Endothelial cell of umbilical vein (primary cell): Measurements from ENCODE around the gene TMC4.
A peak's percentile ranks its signal among the peaks of the same experiment; 100 is the strongest.

ENCODE experiments used
- CTCF ChIP-seq, 2 donors: IDR thresholded peaks; 1 replicate in 1 of 2; 2 replicates in 1 of 2; pipeline ENCODE4 v1.5.1; 2011; ENCODE audit warnings: low read length in 2 of 2, mild to moderate bottlenecking in 2 of 2, moderate library complexity in 2 of 2, control low read depth in 1 of 2, inconsistent platforms in 1 of 2, low read depth in 1 of 2; ENCODE audit not compliant: insufficient read depth in 1 of 2; ENCODE audit errors: extremely low read depth in 1 of 2
- FOS ChIP-seq: IDR thresholded peaks from 2 replicates; pipeline ENCODE4 v1.6.1; 2011; ENCODE audit warnings: mild to moderate bottlenecking, low read length, moderate library complexity, borderline replicate concordance; ENCODE audit not compliant: insufficient read depth
- JUN ChIP-seq: IDR thresholded peaks from 2 replicates; pipeline ENCODE4 v1.6.1; 2011; ENCODE audit warnings: borderline replicate concordance, low read depth; ENCODE audit not compliant: insufficient read length, insufficient read depth
- MAX ChIP-seq: IDR thresholded peaks from 2 replicates; pipeline ENCODE4 v1.6.1; 2011; ENCODE audit not compliant: insufficient read depth, insufficient read length
- POLR2A ChIP-seq: IDR thresholded peaks from 2 replicates; pipeline ENCODE4 v1.6.1; 2012; ENCODE audit warnings: low read depth, mild to moderate bottlenecking, control low read depth, low read length

GRCh38 chr19:54133312-54133956 lies 39.5 kb downstream of the TMC4 start:
- TF ChIP-seq CTCF (IDR thresholded peaks at IDR 0.05; ENCODE audit: extremely low read depth in 1 of 2, insufficient read depth in 1 of 2, low read depth in 1 of 2, low read length in 2 of 2): no peak
- TF ChIP-seq JUN: no peak
- peak; percentile 14 for TF ChIP-seq POLR2A
- no peak for TF ChIP-seq FOS
- TF ChIP-seq MAX: no peak
